NOMO-1 treated with dmso at 0.1 percent for 144 hours (cell line): ENCODE results near the gene HTR2A.
A peak's percentile ranks its signal among the peaks of the same experiment; 100 is the strongest.

Source experiments
- DNase-seq: peaks from one replicate; lab custom pipeline; 2025; ENCODE audit not compliant: unreplicated experiment; lab: John Stamatoyannopoulos, UW

The HTR2A gene

DNA sequence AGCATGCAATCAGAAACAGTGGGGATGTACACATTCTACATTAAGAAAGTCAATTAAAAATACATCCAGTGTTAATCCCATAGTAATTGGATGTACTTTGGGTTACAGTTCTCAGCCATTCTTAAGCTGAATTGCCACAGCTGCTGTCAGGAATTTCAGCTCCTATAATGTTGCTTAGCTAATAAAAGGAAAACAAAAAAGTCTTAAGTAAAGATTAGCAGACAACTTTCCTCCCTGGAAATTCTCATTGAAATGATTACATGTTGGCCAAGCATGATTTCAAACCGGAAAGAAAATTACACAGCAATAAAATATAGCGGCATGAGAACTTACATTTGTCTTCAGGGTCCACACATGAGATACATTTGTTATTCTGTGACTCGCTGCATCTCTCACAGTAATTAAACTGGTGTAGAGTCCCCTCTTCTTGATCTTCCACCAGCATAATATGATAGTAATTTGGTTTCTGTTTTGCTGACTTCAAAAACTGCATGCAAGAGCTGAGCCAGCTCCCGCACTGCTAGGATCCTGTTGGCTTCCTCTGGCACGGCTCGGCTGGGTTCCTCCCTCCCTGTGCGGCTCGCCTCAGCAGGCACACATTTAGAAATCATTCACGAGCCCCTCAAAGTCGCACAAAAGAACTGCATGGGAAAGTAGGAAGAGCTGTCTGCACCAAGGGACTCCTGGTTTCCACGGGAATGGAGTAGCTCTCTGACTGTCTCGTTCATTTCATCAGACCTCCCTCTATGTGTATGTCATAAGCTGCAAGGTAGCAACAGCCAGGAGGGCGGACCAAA is at the start of gene HTR2A:
HTR2A (minus strand) TSS at position 713 of the 797 bp plus-strand sequence. CDS start 1,147 bp downstream, outside the sequence.
- peak; percentile 5 for DNase-seq

DNA sequence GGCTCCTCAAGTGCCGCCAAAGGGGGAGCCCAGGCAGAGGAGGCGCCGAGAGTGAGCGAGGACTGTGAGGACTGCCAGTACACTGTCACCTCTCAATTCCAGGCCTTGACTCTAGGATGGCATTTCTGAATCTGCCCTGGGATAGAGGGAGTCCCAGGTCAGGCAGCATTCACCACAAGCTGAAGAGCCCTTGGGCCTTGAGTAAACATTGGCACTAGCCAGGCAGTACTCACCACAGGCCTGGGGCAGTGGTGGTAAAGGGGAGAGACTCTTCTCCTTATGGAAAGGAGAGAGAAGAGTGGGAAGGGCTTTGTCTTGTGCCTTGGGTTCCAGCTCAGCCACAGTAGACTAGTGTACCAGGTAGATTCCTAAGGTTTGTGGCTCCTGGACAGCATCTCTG is 39.7 kb upstream of the HTR2A start:
- DNase-seq: no peak

DNA sequence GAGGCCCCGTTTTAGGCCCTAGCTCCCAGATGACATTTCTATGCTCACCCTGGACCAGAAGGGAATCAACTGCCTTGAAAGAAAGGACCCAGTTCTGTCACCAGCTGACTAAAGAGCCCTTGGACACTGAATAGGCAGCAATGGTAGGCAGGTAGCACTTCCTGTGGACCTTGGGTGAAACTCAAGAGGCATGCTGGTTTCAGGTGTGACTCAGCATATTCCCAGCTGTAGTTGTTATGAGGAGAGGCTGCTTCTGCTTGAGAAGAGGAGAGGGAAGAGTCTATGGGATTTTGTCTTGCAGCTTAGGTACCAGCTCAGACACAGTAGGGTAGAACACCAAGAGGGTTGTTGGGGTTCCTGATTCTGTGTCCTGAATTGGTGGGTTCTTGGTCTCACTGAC is 37.9 kb upstream of the HTR2A start:
- no peak for DNase-seq

DNA sequence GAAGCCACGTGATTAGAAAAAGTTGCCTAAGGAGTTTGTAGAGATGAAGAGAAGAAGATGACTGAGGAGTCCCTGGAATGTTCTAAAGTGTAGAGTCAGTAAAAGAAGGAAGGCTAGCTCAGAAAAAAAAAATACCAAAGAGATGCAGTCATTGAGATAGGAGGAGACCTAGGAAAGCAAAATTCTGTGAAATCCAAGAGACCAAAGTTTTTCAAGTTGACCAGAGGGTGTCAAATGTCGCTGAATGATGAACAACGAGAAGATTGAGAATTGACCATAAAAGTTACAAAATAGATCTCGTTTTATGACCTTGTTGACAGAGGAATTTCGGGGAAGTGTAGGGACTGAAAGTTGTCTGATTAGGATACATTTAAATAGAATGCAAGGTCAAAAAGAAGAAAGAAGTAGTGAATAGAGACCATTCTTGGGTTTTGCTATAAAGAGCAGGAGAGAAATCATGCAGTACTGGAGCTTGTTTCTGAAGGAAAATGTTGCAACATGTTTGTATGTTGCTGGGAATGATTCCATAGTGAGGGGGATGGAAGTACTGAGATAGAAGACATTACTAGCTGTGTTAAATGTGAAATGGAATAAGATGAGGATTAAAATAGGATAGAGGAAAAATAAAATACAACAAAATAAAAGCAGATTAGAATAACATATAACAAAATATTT is 30.2 kb upstream of the HTR2A start:
- DNase-seq: no peak

DNA sequence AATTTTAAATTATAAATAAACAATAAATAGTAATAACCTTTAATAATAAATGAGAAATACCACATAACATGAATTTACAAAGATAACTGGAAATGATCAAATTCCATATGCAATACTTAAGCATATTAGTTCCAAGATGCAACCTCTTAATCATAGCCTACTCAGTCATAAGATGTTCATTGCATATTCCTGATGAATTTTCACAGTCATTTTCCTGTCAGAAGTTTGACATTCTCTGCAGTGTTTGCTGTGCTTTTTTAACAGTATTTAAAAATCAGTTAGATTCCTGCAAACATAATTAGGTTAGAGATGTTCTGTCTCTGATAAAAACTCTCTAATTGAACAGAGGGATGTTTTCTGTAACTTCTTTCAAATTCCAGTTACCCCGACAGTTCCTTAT is 28.6 kb upstream of the HTR2A start:
- DNase-seq: no peak

DNA sequence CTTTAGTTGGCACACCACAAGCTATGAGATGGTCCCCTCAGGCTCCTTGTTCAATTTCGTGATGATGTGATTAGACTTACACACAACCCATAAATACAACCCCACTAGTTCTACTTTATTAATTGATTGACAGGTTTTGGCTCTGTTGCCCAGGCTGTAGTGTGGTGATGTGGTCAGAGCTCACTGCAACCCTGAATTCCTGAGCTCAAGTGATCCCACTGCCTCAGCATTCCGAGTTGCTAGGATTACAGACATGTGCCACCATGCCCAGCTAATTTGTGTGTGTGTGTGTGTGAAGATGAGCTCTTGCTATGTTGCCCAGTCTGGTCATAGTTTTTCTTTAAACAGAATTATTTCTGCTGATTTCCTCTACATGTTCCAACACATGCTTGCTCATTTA is 17.5 kb upstream of the HTR2A start:
- no peak for DNase-seq

DNA sequence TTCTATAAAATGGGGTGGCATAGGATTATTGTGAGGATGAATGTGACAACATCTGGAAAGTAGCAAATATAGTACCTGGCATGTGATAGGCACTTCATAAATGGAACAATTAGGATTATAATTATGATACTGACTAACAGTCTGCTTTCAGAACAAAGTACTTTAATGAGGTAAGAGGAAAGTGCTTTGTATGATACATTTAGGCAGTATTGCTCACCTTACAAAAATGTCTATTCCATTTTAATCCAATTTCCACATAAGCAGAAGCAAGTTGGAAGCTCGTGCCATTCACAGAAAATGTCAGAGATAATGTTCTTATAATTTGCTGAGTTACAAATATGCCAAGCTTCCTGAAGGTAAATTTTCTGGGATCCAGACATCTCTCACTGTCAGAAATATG is 16.9 kb upstream of the HTR2A start:
- DNase-seq: no peak

DNA sequence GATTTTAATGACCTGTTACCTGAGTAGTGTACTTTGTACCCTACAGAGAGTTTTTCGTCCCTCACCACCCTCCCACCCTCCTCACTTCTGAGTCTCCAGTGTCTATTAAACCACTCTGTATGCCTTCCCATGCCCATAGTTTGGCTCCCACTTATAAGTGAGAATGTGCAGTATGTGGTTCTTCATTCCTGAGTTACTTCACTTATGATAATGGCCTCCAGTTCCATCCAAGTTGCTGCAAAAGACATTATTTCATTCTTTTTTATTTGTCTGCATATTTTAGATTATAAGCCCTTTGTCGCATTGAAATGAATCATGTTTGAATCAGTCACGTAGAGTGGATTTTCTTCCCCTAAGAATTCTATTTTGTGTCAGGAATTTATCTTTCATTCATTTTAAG is 12.2 kb upstream of the HTR2A start:
- DNase-seq: no peak

DNA sequence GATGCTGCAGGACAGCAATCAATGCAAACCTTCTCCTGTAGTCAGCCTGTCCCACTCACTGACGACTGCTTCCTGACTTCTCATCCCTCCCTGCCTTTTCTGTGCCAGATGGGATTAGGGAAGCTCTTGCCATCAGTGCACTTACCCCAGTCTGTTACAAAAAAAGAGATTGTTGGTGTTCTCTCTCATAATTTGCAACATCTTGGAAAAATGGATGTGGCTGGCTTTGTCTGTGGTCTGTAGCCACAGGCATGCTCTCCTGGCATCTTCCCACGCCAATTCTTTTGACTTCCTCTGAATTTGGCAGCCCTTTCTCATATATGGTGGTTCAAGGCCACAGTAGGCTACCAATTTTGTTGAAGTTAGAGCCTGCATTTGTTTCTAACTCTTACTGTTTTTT is 11.6 kb upstream of the HTR2A start:
- no peak for DNase-seq

DNA sequence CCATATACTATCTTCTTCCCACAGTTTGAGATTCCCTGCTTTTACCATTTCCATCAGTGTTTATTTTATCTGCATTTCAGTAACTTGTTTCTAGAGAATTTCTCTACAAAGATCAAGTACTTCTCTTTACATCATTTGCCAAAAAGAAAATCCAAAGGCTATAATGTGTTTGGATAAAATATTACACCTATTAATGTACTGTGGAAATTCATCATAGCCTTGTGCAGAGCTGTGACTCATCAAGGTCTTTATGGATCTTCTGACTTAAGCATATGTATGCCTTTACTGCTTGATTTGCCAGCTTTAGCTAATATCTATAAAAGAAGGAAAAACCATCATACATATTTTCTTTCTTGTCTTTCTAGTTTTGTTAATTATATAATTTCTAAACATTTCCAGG is 9.6 kb upstream of the HTR2A start:
- no peak for DNase-seq

DNA sequence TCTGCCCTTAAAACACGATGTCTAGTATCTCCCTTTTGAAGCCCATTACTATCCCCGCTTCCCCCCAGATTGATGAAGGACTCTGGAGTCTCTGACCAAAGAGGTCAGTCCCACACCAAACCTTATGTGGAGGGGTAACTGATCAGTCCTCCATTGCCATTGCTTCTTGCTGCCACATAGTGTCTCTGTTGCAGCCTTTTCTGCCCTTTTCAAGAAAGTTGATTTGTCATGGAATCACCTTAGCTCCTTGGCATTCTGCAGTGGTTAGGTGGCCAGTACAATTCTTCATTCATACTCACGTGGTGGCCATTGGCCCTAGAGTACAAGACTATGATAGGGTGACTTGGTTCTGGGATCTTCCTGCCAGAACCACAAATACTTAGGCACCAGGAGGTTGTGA is 8.4 kb upstream of the HTR2A start:
- DNase-seq: no peak

DNA sequence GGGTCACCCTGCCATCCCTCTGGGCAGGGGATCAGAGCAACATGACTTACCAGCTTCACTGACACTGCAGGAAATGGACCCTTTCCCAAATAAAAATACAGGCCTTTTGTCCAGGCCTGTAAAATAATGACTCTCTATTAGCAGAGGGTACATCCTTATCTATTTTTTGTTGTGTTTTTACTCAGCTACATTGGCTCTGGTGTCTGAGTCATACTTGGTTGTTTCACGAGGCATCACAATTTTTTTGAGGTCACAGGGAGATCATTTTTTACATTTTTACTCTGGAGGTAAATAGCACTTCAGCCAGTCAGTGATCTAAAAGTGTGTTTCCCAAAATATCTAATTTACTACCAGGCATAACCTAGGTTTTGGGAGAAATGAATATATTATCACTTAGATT is 6.9 kb upstream of the HTR2A start:
- DNase-seq: no peak

DNA sequence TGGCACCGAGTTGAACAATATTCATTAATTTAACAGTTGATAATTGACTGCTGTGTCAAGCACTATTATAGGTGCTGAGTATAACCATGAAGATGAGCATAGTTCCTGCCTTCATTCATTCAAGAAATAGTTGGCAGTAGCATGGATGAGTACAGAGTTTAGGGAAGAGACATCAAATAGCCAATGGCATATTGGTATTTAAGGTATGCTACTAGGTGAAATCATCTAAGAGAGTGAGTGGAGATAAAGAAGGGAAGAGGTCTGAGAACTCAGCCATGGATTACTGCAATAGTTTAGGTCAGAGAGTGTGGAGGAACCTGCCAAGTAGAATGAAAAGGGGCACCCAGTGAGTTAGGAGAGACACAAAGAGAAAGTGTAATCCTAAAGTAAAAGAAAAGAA is 4.9 kb upstream of the HTR2A start:
- DNase-seq: no peak

DNA sequence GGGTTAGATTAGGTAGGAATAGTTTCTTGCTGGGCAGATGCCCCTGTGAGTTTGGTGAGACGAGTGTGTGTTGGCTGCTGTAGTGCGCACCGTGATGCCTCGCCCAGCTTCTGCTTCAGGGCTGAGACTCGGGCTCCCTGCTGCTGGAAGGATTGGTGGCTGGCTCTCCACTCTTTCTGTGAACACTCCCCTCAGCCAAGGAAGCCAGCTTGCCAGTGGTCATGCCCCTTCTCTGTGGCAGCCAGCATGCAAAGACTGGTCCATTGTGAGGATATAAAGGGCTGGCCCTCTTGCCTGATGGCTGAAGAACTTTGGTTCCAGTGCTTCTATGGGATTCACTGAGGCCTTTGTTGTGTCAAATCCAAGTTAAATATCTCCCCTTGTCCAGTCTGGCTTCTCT is 2.9 kb upstream of the HTR2A start:
- no peak for DNase-seq

DNA sequence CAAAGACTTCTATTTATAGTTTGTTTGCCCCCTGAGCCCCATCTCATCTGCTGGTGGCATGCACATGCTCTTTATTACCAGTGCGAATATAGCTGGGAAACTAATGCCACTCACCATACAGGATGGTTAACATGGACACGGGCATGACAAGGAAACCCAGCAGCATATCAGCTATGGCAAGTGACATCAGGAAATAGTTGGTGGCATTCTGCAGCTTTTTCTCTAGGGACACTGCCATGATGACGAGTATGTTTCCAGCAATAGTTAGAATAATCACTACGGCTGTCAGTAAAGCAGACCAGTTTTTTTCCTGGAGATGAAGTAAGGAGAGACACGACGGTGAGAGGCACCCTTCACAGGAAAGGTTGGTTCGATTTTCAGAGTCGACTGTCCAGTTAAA is 1.5 kb downstream of the HTR2A start:
- DNase-seq: no peak

DNA sequence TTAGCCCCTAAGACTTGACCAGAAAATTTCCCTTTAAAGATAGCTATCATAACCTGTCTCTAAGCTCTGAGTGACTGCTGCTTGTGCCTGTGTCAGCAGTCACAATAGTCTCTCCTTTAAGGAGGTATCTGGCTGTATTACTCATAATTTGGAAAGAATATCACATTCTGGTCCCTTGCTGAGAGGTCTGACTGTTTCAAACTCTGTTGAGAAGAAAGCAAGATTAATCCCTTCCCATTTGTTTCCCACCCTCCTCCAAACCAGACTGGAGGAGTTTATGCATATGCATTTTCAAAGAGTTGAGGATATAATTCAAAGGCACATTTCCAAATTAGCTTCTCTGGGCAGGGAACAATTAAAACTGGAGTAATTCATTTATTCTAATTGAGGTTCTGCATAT is 2.3 kb downstream of the HTR2A start:
- DNase-seq: no peak

DNA sequence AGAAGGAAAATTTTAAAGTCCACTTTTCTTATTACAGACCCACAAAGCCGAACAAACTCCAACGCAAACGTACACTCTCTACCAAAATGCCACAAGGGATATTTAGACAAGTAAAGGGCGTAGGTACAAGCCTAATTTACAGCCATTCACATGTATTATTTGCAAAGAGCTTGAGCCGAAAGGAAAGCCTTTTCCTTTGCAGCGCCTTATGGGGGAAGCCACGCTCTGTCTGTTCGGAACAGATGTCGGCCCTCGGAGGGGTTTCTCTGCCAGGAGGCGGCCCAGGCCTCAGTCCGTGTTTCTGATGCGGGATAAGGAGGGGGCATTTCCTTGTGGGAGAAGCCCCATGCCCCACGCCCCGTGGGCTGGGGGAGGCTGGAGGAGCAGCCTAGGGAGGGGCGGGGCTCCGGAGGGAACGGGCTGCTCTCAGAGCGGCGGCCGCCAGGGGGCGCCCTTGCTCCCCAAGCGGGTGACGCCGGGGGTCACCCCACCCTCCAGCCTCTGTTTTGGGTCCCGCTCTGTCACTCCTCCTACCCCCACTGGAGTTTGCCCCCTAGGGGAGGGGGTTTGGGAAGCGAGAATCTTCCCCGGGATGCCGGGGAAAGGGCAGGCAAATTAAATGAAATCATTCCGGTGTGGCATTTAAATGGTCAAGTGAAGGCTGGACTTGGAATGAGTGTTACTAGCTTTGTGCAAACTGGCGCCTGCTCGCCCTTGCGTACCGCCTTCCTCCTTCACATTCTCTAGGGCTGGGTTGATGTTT is 2.9 kb downstream of the HTR2A start:
- DNase-seq: peak; percentile 31

DNA sequence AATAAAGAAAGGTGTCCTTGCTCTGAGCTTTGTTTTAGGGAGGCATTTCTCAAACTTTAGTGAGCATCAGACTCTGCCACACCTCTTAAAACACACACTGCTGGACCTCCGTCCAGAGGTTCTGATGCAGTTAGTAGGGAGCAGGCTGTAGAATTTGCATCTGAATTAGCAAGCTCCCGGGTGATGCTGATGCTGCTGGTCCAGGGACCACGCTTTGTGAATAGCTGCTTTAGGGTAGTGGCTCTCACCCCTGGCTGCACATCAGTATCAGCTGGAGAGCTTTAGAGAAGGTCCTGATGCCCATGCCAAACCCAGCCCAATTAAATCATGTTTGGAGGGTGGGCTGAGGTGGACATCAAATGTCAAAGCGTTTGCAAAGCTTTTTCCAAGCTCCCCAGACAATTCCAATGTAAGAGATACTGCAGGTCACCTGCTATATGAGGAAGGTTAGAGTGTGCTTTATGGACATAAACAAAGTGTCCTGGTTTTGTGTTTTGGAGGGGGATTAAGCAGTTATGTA is 3.6 kb downstream of the HTR2A start:
- no peak for DNase-seq

DNA sequence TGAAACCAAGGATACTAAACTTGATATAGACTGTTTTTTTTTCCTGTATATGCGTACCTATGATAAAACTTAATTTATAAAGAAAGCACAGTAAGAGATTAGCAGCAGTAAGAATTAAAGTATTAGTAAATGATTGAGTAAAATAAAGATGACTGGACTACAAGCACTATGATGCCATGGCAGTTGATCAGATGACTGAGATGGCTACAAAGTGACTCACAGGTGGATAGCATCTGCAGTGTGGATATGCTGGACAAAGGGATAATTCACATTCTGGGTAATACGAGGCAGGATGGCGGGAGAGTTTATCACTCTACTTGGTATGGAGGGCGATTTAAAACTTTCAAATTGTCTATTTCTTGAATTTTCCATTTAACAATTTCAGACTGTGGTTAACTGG is 11.8 kb downstream of the HTR2A start:
- DNase-seq: no peak

DNA sequence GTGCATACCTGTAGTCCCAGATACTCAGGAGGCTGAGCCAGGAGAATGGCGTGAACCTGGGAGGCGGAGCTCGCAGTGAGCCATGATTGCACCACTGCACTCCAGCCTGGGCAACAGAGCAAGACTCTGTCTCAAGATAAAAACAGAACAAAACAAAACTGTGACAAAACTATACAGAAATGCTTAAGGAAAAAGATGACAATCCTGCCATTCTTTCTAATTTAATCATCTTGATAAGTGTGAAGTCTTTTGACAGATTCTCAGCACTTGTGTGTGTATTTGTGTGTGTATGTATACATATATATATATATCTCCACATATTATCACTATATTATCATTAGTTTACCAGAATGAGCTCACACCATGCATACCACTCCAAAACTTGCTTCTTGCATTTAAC is 12.3 kb downstream of the HTR2A start:
- no peak for DNase-seq

DNA sequence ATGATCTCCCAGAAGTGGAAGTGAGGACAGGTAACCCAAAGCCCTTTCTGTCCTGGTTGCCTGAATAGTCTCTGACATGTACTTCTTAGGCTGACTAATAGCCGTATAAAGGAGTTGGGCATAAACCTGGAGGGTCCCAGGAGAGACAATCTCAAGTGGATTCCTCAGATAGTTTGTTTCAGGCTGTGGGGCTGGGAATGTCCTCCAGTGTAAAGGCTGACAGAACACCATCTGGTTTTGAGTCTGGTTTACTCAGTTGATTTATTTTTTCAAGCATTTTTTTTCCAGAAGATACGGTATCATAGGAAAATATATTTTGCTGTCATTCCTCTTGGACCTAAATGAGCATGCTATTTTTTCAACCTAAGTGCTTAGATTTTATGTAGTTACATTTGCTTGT is 15.2 kb downstream of the HTR2A start:
- DNase-seq: no peak

DNA sequence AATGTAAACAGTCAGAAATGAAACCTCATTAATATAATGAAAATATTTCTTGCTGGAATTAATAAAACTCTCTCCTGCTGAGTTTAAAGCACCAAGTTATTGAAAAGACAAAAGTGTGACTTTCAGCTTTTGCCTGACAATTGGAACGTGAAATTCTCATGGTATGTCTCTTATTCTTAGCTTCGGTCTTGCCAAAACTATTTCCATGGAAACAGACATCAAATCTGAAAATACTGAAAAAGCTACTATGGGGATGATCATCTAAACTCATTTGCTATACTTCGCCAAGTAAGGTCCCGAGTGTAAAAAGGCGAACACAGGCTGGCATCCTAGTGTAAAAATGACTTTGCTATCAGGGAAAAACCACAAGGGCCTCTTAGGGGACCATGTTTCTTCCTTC is 22.8 kb downstream of the HTR2A start:
- DNase-seq: no peak
